Colonic mucosa (tissue), 4 donors: ENCODE measurements around the gene STEAP4. TPM values are rescaled to one million over a fixed set of nuclear protein-coding genes. Genes with fewer than 3 reads are reported as not detected.

Source experiments
- DNase-seq: peaks from one replicate; pipeline ENCODE4 v3.0.0-alpha.2; 2020
- H3K27ac ChIP-seq: fragments of 200-600 bp; one replicate; pipeline ENCODE4 v1.8.0; 2021
- H3K27me3 ChIP-seq: fragments of 200-600 bp; one replicate; pipeline ENCODE4 v1.8.0; 2021
- H3K36me3 ChIP-seq: fragments of 200-600 bp; one replicate; pipeline ENCODE4 v1.8.0; 2021
- H3K4me1 ChIP-seq: fragments of 200-600 bp; one replicate; pipeline ENCODE4 v1.8.0; 2021; ENCODE audit warnings: mild to moderate bottlenecking
- H3K4me3 ChIP-seq: fragments of 200-600 bp; one replicate; pipeline ENCODE4 v1.8.0; 2021
- H3K9ac ChIP-seq, 2 donors: one replicate each; pipeline ENCODE4 v1.7.0; 2013; ENCODE audit warnings: control low read depth in 2 of 2, low read depth in 2 of 2, low read length in 2 of 2
- H3K9me3 ChIP-seq: fragments of 200-600 bp; one replicate; pipeline ENCODE4 v1.8.0; 2021
- intact Hi-C: fragments of 100-400 bp; cut with DNase I; formaldehyde crosslinking; loops from one replicate; pipeline ENCODE4 v1.14.1; 2022
- total RNA-seq, 2 donors: library from RNA; stranded (reverse); fragmentation: NEBNext Ultra II Directional in 1 of 2; extraction: Animal tissue kit (Norgen Biotek cat#: 25700) in 1 of 2; gene quantifications; one replicate each; pipeline ENCODE4 v1.2.1, GENCODE V29; 2021
- TF ChIP-seq, protein P1 (sequence below): fragments of 200-600 bp; IDR thresholded peaks from one replicate; pipeline ENCODE4 v1.8.0; 2022; ENCODE audit warnings: antibody characterized with exemption, mild to moderate bottlenecking
- donor health status: healthy.
- donor health status: DM: no; HTN: no; CAD: no.
- donor health status: DM: no; HTN: no; CAD: no.

Gene STEAP4
- total RNA-seq, 2 donors from 2014 or later: 3.1 to 3.5 TPM

DNA sequence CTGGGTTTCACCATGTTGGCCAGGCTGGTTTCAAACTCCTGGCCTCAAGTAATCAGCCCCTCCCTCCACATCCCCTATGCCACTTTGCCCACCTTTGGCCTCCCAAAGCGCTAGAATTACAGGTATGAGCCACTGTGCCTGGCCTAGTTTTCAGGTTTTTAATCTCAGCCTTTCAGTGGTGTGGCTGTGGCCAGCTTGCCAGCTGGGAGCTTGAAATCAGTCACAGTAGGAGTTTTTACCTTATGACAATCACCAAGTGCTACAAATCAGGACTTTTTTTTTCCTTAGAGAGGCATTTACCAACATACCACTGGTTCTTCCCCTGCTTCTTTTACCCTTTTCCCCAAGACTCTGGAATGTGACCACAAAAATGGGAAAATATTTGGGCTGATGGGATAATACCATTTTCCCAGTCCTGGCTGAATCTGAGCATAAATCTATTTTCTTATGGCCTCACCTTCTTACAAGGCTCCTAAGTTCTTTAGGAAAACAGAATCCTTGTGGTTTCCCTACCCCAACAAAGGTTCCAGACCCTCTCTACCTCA lies 6.2 kb downstream of the STEAP4 start:
- TF ChIP-seq, protein P1, sequence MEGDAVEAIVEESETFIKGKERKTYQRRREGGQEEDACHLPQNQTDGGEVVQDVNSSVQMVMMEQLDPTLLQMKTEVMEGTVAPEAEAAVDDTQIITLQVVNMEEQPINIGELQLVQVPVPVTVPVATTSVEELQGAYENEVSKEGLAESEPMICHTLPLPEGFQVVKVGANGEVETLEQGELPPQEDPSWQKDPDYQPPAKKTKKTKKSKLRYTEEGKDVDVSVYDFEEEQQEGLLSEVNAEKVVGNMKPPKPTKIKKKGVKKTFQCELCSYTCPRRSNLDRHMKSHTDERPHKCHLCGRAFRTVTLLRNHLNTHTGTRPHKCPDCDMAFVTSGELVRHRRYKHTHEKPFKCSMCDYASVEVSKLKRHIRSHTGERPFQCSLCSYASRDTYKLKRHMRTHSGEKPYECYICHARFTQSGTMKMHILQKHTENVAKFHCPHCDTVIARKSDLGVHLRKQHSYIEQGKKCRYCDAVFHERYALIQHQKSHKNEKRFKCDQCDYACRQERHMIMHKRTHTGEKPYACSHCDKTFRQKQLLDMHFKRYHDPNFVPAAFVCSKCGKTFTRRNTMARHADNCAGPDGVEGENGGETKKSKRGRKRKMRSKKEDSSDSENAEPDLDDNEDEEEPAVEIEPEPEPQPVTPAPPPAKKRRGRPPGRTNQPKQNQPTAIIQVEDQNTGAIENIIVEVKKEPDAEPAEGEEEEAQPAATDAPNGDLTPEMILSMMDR: no peak
- DNase-seq: no peak
- no peak overlapping the region for H3K9ac ChIP-seq
- H3K4me1 ChIP-seq: no peaks in the 10 kb centered on the region
- H3K36me3 ChIP-seq: no peaks in the 10 kb centered on the region
- no peaks in the 10 kb centered on the region for H3K27me3 ChIP-seq
- intact Hi-C loops: no loop called here
- no peaks in the 10 kb centered on the region for H3K9me3 ChIP-seq
- H3K27ac ChIP-seq: no peak overlapping the region
- H3K4me3 ChIP-seq: no peak overlapping the region

DNA sequence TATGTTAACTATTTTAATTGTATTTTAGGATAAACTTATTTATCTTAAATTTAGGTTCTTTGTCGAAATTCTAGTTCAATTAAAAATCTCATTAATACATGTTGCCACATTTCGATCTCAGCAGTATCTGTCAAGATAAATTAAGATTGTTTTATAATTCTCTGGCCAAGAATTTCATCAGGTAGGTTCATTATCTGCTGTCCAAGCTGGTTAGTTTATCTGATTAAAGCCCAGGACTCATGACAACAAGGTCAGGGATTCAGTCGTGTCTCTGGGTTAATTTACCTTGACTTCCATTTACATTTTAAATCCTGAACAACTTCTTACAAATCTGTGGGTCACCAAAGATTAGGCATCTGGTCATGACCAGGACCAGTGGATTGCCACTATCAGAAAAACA lies 7.6 kb downstream of the STEAP4 start:
- intact Hi-C loops: no loop called here
- DNase-seq: no peak
- TF ChIP-seq, protein P1: no peak
- Histone ChIP-seq H3K4me3 (no peak overlapping the region), H3K9ac (no peak overlapping the region), H3K27me3 (no peaks in the 10 kb centered on the region), H3K9me3 (no peaks in the 10 kb centered on the region), H3K27ac (no peak overlapping the region), H3K36me3 (no peaks in the 10 kb centered on the region), H3K4me1 (no peaks in the 10 kb centered on the region)

DNA sequence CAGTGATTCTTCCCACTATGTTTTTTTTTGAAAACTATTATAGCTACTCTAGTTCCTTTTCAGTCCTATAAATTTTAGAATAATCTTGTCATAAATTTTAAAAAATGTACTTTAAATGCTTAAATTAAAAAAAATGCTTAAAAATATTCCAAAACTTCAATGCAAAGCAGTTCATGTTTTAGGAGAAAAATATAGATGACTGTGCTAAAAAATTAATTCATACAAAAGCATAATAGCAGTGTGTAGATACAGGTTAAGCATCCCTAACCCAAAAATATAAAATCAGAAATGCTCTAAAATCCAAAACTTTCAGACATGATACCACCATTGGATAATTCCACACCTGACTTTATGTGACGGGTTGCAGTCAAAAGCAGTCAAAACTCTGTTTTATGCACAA lies 12.8 kb downstream of the STEAP4 start:
- no peak overlapping the region for H3K9ac ChIP-seq
- intact Hi-C loops: no loop called here

DNA sequence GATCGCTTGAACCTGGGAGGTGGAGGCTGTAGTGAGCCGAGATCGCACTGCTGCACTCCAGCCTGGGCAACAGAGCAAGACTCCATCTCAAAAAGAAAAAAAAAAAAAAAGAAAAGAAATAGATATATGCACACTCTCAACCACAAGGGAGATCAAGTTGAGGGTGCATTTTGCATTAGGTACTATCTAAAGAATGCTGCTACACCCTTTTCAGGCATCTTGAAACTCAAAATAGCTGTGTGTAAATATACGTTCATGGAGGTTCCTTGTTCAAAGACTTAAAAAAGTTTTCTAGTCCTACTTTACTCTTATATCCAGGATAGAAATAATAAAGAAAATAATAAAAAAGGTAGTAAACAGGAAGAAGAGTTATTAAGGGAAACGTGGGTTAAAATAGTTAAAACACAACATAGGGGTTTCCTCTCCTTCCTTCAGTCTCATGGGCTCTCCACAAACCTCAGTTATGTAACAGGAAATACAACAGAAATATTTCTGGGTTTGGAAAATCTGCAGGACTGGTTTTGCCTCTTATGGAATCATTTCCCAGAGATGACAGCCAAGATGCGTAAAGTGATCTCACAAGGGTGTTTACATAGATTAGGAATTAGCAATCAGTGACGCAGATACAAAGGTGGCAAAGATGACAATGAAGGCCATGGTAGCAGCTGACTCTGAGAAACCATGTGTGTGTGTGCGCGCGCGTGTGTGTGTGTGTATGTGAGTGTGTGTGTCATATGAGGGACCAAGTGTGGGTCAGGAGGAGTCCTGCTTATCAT lies 15.1 kb downstream of the STEAP4 start:
- no peak for DNase-seq
- Histone ChIP-seq H3K36me3 (no peaks in the 10 kb centered on the region), H3K9ac (no peak overlapping the region), H3K9me3 (no peaks in the 10 kb centered on the region), H3K4me3 (no peak overlapping the region), H3K4me1 (no peaks in the 10 kb centered on the region), H3K27ac (no peak overlapping the region), H3K27me3 (no peaks in the 10 kb centered on the region)
- intact Hi-C loops: no loop called here
- TF ChIP-seq, protein P1: no peak

More for the DNA sequence above, 12.8 kb downstream of the STEAP4 start:
- H3K4me1 ChIP-seq: no peaks in the 10 kb centered on the region
- TF ChIP-seq, protein P1: no peak
- H3K4me3 ChIP-seq: no peak overlapping the region
- H3K9me3 ChIP-seq: no peaks in the 10 kb centered on the region
- no peaks in the 10 kb centered on the region for H3K27me3 ChIP-seq
- H3K27ac ChIP-seq: no peak overlapping the region
- H3K36me3 ChIP-seq: no peaks in the 10 kb centered on the region
- DNase-seq: no peak

DNA sequence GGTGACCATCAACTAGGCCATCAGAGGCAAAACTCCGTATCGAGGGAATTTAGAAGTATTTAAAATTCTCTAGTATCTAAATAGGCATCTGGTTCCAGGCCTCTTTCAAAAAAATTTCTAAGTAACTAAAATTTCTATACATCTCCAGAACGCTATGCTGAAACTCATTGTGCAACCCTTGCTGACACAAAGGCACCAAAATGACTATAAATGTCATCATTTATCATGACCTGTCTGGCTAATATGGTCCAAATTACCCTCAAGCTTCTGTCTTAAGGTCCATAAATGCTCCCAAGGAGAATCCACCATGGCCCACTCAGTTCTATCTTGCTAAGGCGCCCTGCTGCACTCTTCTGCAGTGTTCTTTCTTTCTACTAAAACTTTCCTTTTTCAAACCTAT lies 16.2 kb downstream of the STEAP4 start:
- intact Hi-C loops: no loop called here
- no peak for DNase-seq
- H3K9me3 ChIP-seq: no peaks in the 10 kb centered on the region
- TF ChIP-seq, protein P1: no peak
- H3K36me3 ChIP-seq: no peaks in the 10 kb centered on the region
- H3K4me3 ChIP-seq: no peak overlapping the region
- H3K27me3 ChIP-seq: no peaks in the 10 kb centered on the region
- H3K4me1 ChIP-seq: no peaks in the 10 kb centered on the region
- no peak overlapping the region for H3K27ac ChIP-seq
- no peak overlapping the region for H3K9ac ChIP-seq
